Ectodermal cell (in vitro differentiated cells): ENCODE measurements around the gene PAN2.
A peak's percentile ranks its signal among the peaks of the same experiment; 100 is the strongest.
"Not testable (repeated sequence)": the region's sequence is repeated elsewhere in the genome, so short reads cannot be mapped to it uniquely, and the experiment has no call there.

Source experiments
- H3K27ac ChIP-seq: 2 replicates; pipeline ENCODE4 v1.7.0; 2013; ENCODE audit warnings: mild to moderate bottlenecking, low read depth, low read length; ENCODE audit not compliant: insufficient read depth, poor library complexity, severe bottlenecking
- H3K27me3 ChIP-seq: 2 replicates; pipeline ENCODE4 v1.7.0; 2013; ENCODE audit warnings: mild to moderate bottlenecking, low read length; ENCODE audit not compliant: insufficient read depth, control insufficient read depth, poor library complexity, severe bottlenecking
- H3K36me3 ChIP-seq: one replicate; pipeline ENCODE4 v1.7.0; 2013; ENCODE audit warnings: low read length; ENCODE audit not compliant: control insufficient read depth, insufficient read depth
- H3K4me1 ChIP-seq: one replicate; pipeline ENCODE4 v1.7.0; 2013; ENCODE audit warnings: low read length; ENCODE audit not compliant: control insufficient read depth, insufficient read depth
- H3K4me3 ChIP-seq: 2 replicates; pipeline ENCODE4 v1.7.0; 2013; ENCODE audit warnings: low read depth, low read length, control low read depth; ENCODE audit not compliant: insufficient read depth
- H3K9me3 ChIP-seq: 2 replicates; pipeline ENCODE4 v1.7.0; 2013; ENCODE audit warnings: mild to moderate bottlenecking, low read length, moderate library complexity; ENCODE audit not compliant: control insufficient read depth
- WGBS, 2 experiments: methylation state at CpG; one replicate each; pipeline ENCODE4 v1.1.7; 2013; ENCODE audit warnings: missing lambda C conversion rate in 2 of 2; 5-methylcytosine and 5-hydroxymethylcytosine counted together

The PAN2 gene

DNA sequence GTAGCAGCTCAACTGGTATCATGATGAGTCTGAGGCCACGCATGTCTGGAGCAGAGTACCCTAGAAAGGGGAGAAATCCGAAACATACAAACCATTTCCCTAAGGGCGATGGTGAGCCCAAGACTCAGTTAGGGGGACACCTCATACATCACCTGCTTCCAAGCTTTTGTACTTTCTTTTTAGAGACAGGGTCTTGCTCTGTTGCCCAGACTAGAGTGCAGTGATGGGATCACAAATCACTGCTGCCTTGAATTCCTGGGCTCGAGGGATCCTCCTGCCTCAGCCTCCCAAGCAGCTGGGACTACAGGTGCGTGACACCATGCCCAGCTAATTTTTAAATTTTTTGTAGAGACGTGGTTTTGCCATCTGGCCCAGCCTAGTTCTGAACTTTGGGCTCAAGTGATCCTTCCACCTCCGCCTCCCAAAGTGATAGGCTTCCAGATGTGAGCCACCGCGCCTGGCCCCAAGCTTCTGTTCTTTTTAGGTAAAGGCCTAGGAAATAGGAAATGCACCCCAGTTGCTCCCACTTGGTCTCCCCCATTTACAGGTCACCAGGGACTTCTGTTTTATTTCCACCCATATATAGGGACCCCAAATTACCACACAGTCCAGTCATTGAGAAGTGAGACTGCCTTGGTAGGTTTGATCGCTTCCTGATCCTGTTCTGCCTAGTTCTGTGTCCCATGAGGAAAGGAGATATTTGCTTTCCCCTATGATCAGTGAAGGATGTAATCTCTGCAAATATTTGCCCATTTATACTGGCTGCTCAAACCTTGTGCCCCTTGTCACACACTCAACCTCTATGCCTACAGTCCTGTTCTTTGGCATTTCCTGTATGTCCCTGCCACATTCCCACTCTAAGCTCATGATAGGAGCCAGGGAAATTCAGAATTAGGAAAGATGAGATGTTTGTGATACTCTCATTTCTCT, 28.6 kb upstream of the PAN2 start, which contains the start of gene APOF:
APOF (minus strand) TSS at position 728 of the 930 bp plus-strand sequence; CDS start at position 616, 112 bp downstream.
- Histone ChIP-seq H3K9me3 (no peaks in the 10 kb centered on the region), H3K27ac (no peak within 1 kb of the TSS), H3K27me3 (peaks cover 12% of the 10 kb centered on the region), H3K4me3 (no peak within 1 kb of the TSS), H3K4me1 (peaks cover 9% of the 10 kb centered on the region), H3K36me3 (no peaks in the 10 kb centered on the region)
- 87 to 93% methylated on average over 10 of the region's 10 CpGs for WGBS, 2 experiments

DNA sequence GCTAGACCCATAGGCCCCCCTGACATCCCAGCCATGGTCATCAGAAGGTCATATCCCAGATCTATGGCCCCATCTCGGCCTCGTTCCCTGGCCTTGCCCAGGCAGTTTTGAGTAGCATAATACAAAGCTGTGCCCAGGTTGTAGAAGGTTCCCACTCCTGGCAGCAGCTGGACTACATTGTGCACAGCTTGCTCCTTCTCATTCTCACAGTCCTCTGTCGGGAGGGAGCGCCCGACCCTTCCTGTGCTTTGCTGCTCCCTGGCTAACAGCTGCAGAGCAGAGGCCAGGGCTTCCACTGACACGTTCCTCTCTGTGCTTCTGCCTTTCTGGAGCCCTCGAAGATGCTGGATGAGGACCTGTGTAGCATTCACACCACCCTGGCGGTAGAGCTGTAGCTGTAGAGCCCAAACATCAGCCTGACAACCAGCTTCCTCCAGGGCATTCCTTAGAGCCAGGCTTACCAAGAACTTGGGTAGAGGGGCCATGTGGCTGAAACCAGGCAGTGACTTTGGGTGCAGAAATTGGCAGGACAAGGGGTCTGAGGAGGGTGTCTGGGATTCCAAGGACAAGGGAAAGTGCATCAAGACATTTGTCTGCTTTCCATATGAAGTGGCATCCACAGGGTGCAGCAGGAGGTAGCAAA, 27.8 kb upstream of the PAN2 start:
- peaks cover 9% of the 10 kb centered on the region for H3K4me1 ChIP-seq
- peaks cover 12% of the 10 kb centered on the region for H3K27me3 ChIP-seq
- WGBS, 2 experiments = 87 to 89% methylated on average over 8 of the region's 8 CpGs
- no peaks in the 10 kb centered on the region for H3K9me3 ChIP-seq
- H3K36me3 ChIP-seq = no peaks in the 10 kb centered on the region
- no peak overlapping the region for H3K4me3 ChIP-seq
- no peak overlapping the region for H3K27ac ChIP-seq

DNA sequence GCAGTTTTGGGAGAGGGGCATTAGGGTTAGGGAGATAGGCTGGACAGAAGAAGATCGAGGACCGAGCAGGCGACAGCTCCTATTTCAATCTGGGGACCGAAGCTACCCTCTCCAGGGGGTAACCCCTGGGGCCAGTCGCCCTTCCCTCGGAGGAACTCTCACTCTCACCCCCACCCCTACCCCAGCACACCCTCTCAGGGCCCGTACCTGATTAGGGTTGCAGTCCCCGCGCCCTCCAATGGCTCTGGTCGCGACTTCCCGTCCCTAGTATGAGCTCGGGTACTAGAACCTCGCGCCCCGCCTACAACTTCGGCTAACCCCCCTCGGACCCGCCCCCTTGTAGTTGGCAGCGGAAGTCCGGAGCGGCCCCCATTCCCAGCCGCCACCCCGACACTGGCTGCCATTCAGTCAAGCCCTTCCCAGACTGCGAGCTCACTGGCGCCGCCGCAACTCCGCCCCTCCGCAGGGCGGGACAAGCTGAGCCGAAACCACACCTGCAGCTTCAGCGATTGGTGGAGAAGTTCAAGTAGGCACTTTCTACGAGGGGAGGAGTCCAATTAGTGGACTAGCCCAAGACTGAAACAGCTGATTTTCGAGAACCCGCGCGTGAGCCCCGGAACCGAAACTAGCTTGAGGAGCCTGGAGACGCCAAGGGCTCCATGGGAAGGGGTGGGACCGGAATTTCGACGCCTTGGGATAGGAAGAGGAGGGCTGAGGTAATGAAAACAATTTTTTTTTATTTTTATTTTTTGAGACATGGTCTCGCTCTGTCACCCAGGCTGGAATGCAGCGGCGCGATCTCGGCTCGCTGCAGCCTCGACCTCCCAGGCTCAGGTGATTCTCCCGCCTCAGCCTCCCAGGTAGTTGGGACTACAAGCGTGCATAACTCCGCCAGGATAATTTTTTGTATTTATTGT, 26.3 kb upstream of the PAN2 start, which contains the start of gene STAT2:
STAT2 (minus strand) TSS at position 257 of the 917 bp plus-strand sequence. CDS start 3,536 bp downstream, outside the sequence.
- peaks cover 9% of the 10 kb centered on the region for H3K4me1 ChIP-seq
- H3K36me3 ChIP-seq = peaks cover 12% of the 10 kb centered on the region
- 0% methylated on average over 54 of the region's 54 CpGs for WGBS, 2 experiments
- H3K9me3 ChIP-seq = no peaks in the 10 kb centered on the region
- H3K4me3 ChIP-seq = peak within 1 kb of the TSS; percentile 69
- H3K27me3 ChIP-seq = peaks cover 12% of the 10 kb centered on the region
- H3K27ac ChIP-seq = no peak within 1 kb of the TSS

- H3K9me3 ChIP-seq = no peaks in the 10 kb centered on the region
- peaks cover 21% of the 10 kb centered on the region for H3K36me3 ChIP-seq
- H3K4me3 ChIP-seq = peak overlapping the region; percentile 69
- peaks cover 12% of the 10 kb centered on the region for H3K27me3 ChIP-seq
- H3K4me1 ChIP-seq = peaks cover 9% of the 10 kb centered on the region
- H3K27ac ChIP-seq = no peak overlapping the region
- WGBS, 2 experiments = 52 to 63% methylated on average over 1 of the region's 1 CpG
Observed at GRCh38 chr12:56358836-56359532, 25.2 kb upstream of the PAN2 start.

DNA sequence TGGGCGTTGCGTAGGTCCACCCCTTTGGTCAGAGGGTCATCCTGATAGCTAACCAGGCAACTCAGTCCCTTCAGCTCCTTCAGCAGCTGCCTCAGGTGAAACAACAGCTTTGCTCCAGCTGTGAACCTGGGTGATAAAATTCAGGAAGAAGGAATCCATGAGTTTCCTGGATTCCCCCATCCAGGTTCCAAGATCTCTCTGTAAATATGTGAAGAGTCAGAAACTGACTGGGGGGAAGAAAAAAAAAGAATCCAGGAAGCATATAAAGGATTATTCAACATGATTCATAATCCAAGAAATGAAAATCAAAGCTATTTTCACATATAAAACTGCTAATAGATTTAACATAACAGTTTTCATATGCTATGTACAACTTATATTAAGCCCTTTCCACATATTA, 17.5 kb upstream of the PAN2 start:
- H3K36me3 ChIP-seq = peaks cover 44% of the 10 kb centered on the region
- 97 to 100% methylated on average over 2 of the region's 2 CpGs for WGBS, 2 experiments
- no peak overlapping the region for H3K27ac ChIP-seq
- H3K4me1 ChIP-seq = no peaks in the 10 kb centered on the region
- H3K9me3 ChIP-seq = no peaks in the 10 kb centered on the region
- H3K4me3 ChIP-seq = no peak overlapping the region
- H3K27me3 ChIP-seq = no peaks in the 10 kb centered on the region

DNA sequence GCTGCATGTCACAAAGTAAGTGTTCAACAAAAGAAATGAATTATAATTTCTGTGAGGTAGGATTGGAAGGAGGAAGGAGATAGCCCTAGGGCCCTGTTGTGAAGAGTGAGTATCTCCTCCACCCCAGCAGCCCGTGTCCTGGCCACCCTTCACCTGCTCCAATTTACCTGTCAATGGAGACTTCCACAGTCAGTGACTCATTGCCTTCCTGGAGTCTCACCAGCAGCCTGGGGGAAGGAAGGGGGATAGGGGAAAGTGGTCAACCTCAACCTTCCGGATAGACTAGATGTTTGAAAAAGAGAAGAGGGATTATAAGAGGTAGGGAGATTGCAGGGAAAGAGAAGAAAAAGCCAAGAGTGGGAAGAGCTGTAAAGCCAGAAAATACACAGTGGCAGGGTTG, 16.9 kb upstream of the PAN2 start:
- WGBS, 2 experiments = 97 to 100% methylated on average over 1 to 2 of the region's 2 CpGs
- no peaks in the 10 kb centered on the region for H3K9me3 ChIP-seq
- H3K4me1 ChIP-seq = no peaks in the 10 kb centered on the region
- no peaks in the 10 kb centered on the region for H3K27me3 ChIP-seq
- no peak overlapping the region for H3K4me3 ChIP-seq
- H3K36me3 ChIP-seq = peaks cover 40% of the 10 kb centered on the region
- no peak overlapping the region for H3K27ac ChIP-seq

- Histone ChIP-seq H3K27me3 (no peaks in the 10 kb centered on the region), H3K36me3 (peaks cover 25% of the 10 kb centered on the region), H3K4me3 (no peak overlapping the region), H3K9me3 (no peaks in the 10 kb centered on the region), H3K4me1 (no peaks in the 10 kb centered on the region), H3K27ac (no peak overlapping the region)
- WGBS, 2 experiments = 96 to 98% methylated on average over 5 of the region's 5 CpGs
Observed at GRCh38 chr12:56348776-56349175, 15.0 kb upstream of the PAN2 start.

DNA sequence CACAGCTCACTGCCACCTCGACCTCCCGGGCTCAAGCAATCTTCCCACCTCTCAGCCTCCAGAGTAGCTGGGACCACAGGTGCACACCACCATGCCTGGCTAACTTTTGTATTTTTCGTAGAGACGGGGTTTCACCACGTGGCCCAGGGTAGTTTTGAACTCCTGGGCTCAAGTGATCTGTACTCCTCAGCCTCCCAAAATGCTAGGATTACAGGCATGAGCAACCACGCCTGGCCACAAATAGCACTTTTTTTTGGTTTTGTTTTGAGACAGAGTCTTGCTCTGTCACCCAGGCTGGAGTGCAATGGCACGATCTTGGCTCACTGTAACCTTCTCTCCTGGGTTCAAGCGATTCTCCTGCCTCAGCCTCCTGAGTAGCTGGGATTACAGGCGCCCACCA, 13.5 kb upstream of the PAN2 start:
- not testable (repeated sequence) for H3K9me3 ChIP-seq, H3K27ac ChIP-seq, H3K4me1 ChIP-seq, H3K27me3 ChIP-seq, H3K4me3 ChIP-seq
- peaks cover 35% of the 10 kb centered on the region for H3K36me3 ChIP-seq
- WGBS, 2 experiments = 88 to 93% methylated on average over 8 to 9 of the region's 9 CpGs

GRCh38 chr12:56346675-56347074, 12.9 kb upstream of the PAN2 start:
- Histone ChIP-seq H3K4me1 (no peaks in the 10 kb centered on the region), H3K36me3 (peaks cover 35% of the 10 kb centered on the region), H3K9me3 (no peaks in the 10 kb centered on the region), H3K27me3 (no peaks in the 10 kb centered on the region), H3K4me3 (no peak overlapping the region), H3K27ac (no peak overlapping the region)
- WGBS, 2 experiments = 89 to 93% methylated on average over 7 of the region's 7 CpGs
